GM12878 (cell line): ENCODE data around the gene LMOD3. TPM values are rescaled to one million over a fixed set of nuclear protein-coding genes. Genes with fewer than 3 reads are reported as not detected.

Experiments
- ATAC-seq: fragments of 200-7000 bp; cut with Tn5 transposase; 3 replicates; pipeline ENCODE4 v1.9.1; 2020; ENCODE audit warnings: mild to moderate bottlenecking, moderate library complexity
- BruUV-seq: library from RNA; stranded (reverse); fragments of 400-500 nt; replicated peaks from 2 replicates; lab custom pipeline; 2021; lab: Mats Ljungman, UMichigan
- CTCF ChIA-PET: fragments of 300-600 bp; sonication (Branson Sonifier 250); formaldehyde crosslinking; extraction: SDS; loops from one replicate; lab custom pipeline; 2021; ENCODE audit warnings: inconsistent platforms; lab: Yijun Ruan, JAX
- POLR2A ChIA-PET: fragments of 350-600 bp; formaldehyde crosslinking; extraction: SDS; loops from one replicate; lab custom pipeline; 2021; ENCODE audit warnings: inconsistent platforms; lab: Charles Lee
- RAD21 ChIA-PET: fragments of 300-600 bp; sonication (Branson Sonifier 250); formaldehyde crosslinking; loops from one replicate; lab custom pipeline; 2023; ENCODE audit warnings: antibody characterized with exemption; ENCODE audit not compliant: unreplicated experiment; lab: Charles Lee
- SMC1A ChIA-PET: fragments of 300-600 bp; sonication (Branson Sonifier 250); formaldehyde crosslinking; loops from one replicate; lab custom pipeline; 2023; ENCODE audit not compliant: unreplicated experiment, uncharacterized antibody; lab: Charles Lee
- DNase-seq: peaks from one replicate; pipeline ENCODE4 v3.0.0-alpha.2; 2011; ENCODE audit warnings: low read depth, low spot score
- FAIRE-seq: peaks from 3 replicates; lab custom pipeline; 2011; peaks lifted over from hg19 to GRCh38; lab: Jason Lieb, UNC
- H2AFZ ChIP-seq: 2 replicates; pipeline ENCODE4 v1.6.0; 2011; ENCODE audit warnings: low read depth, low read length, control low read depth; ENCODE audit not compliant: control insufficient read depth
- H3K27ac ChIP-seq: 2 replicates; pipeline ENCODE4 v1.5.1; 2011; ENCODE audit warnings: control low read depth; ENCODE audit not compliant: control insufficient read depth, insufficient read depth
- H3K27me3 ChIP-seq, 2 experiments: replicated peaks in 1 of 2; 2 replicates each; pipeline versions ENCODE4 v1.6.0 to v1.6.1; 2011; ENCODE audit warnings: low read length in 1 of 2; ENCODE audit not compliant: control insufficient read depth in 2 of 2, insufficient read depth in 2 of 2
- H3K36me3 ChIP-seq, 2 experiments: 2 replicates each; pipeline ENCODE4 v1.5.1; 2011; ENCODE audit warnings: low read length in 1 of 2; ENCODE audit not compliant: control insufficient read depth in 2 of 2, insufficient read depth in 2 of 2
- H3K4me1 ChIP-seq: 2 replicates; pipeline ENCODE4 v1.6.1; 2011; ENCODE audit warnings: mild to moderate bottlenecking, low read length, moderate library complexity, mixed read lengths; ENCODE audit not compliant: control insufficient read depth, insufficient read depth
- H3K4me2 ChIP-seq: 2 replicates; pipeline ENCODE4 v1.6.0; 2011; ENCODE audit warnings: control low read depth; ENCODE audit not compliant: control insufficient read depth, insufficient read depth
- H3K4me3 ChIP-seq: fragments of 200-600 bp; sonication (generic); 2 replicates; pipeline ENCODE4 v1.5.1; 2016
- H3K79me2 ChIP-seq: 2 replicates; pipeline ENCODE4 v1.6.0; 2011; ENCODE audit warnings: low read length; ENCODE audit not compliant: control insufficient read depth, insufficient read depth
- H3K9ac ChIP-seq: 2 replicates; pipeline ENCODE4 v1.8.0; 2011; ENCODE audit warnings: low read length, control low read depth, mixed read lengths; ENCODE audit not compliant: control insufficient read depth, insufficient read depth
- H3K9me3 ChIP-seq: replicated peaks from 3 replicates; pipeline ENCODE4 v1.5.1; 2011; ENCODE audit warnings: mild to moderate bottlenecking, low read length; ENCODE audit not compliant: control insufficient read depth, insufficient read depth
- H4K20me1 ChIP-seq: 2 replicates; pipeline ENCODE4 v1.6.0; 2011; ENCODE audit not compliant: control insufficient read depth, insufficient read depth
- CREB1 ChIP-seq: IDR thresholded peaks from 2 replicates; pipeline ENCODE4 v1.6.1; 2012; ENCODE audit warnings: low read depth, mild to moderate bottlenecking, inconsistent platforms
- CREM ChIP-seq: IDR thresholded peaks from 2 replicates; pipeline ENCODE4 v1.6.1; 2014; ENCODE audit warnings: antibody characterized with exemption, low read depth
- EZH2 ChIP-seq: IDR thresholded peaks from 2 replicates; pipeline ENCODE4 v1.6.1; 2012; ENCODE audit warnings: low read depth, mild to moderate bottlenecking, control low read depth, inconsistent platforms, low read length, borderline replicate concordance; ENCODE audit not compliant: control insufficient read depth
- GATAD2B ChIP-seq: fragments of 450-650 bp; conservative IDR thresholded peaks from 2 replicates; pipeline ENCODE4 v1.6.1; 2017; ENCODE audit warnings: low read depth, mild to moderate bottlenecking, moderate library complexity
- IKZF1 ChIP-seq: fragments of 450-650 bp; conservative IDR thresholded peaks from 2 replicates; pipeline ENCODE4 v1.6.1; 2017; ENCODE audit warnings: antibody characterized with exemption, mild to moderate bottlenecking
- IRF5 ChIP-seq: fragments of 450-650 bp; IDR thresholded peaks from 2 replicates; pipeline ENCODE4 v1.6.1; 2017; ENCODE audit warnings: borderline replicate concordance
- JUND ChIP-seq: IDR thresholded peaks from 2 replicates; pipeline ENCODE4 v1.6.1; 2012; ENCODE audit warnings: low read depth, mild to moderate bottlenecking, low read length, improper control_type of control experiment, moderate library complexity
- MEF2B ChIP-seq: fragments of 450-650 bp; IDR thresholded peaks from 2 replicates; pipeline ENCODE4 v1.6.1; 2018; ENCODE audit warnings: mild to moderate bottlenecking, moderate library complexity; ENCODE audit not compliant: partially characterized antibody, poor library complexity, severe bottlenecking
- NRF1 ChIP-seq: conservative IDR thresholded peaks from 2 replicates; pipeline ENCODE4 v1.6.1; 2011; ENCODE audit warnings: mild to moderate bottlenecking, low read depth, low read length, improper control_type of control experiment
- POLR2A ChIP-seq: IDR thresholded peaks from 2 replicates; pipeline ENCODE4 v1.6.1; 2011; ENCODE audit warnings: low read depth, mild to moderate bottlenecking, low read length
- RAD51 ChIP-seq: fragments of 450-650 bp; IDR thresholded peaks from 2 replicates; pipeline ENCODE4 v1.6.1; 2016; ENCODE audit warnings: moderate library complexity, mild to moderate bottlenecking, inconsistent platforms
- RELA ChIP-seq: fragments of 450-650 bp; IDR thresholded peaks from 2 replicates; pipeline ENCODE4 v1.8.0; 2014; ENCODE audit warnings: borderline replicate concordance; ENCODE audit not compliant: partially characterized antibody
- SMAD1 ChIP-seq: fragments of 450-650 bp; IDR thresholded peaks from 2 replicates; pipeline ENCODE4 v1.6.1; 2018; ENCODE audit warnings: mild to moderate bottlenecking, low read depth; ENCODE audit not compliant: partially characterized antibody
- SREBF2 ChIP-seq: IDR thresholded peaks from 2 replicates; pipeline ENCODE4 v1.6.1; 2012; ENCODE audit warnings: mild to moderate bottlenecking, low read length
- SRF ChIP-seq, 2 experiments: IDR thresholded peaks; 2 replicates each; pipeline ENCODE4 v1.6.1; 2011; ENCODE audit warnings: low read depth in 2 of 2, low read length in 2 of 2, mild to moderate bottlenecking in 1 of 2, moderate library complexity in 1 of 2
- TAF1 ChIP-seq: IDR thresholded peaks from 2 replicates; pipeline ENCODE4 v1.6.1; 2011; ENCODE audit warnings: mild to moderate bottlenecking, low read depth, low read length, borderline replicate concordance
- TCF7 ChIP-seq: IDR thresholded peaks from 2 replicates; pipeline ENCODE4 v1.6.1; 2014; ENCODE audit warnings: antibody characterized with exemption, borderline replicate concordance
- ZNF274 ChIP-seq: IDR thresholded peaks from one replicate; pipeline ENCODE4 v1.8.0; 2011; ENCODE audit not compliant: insufficient read length, insufficient read depth
- WGBS: methylation state at CpG from one replicate; pipeline ENCODE4 v1.1.6; 2016; ENCODE audit warnings: low lambda C conversion rate; ENCODE audit not compliant: insufficient replicate concordance, insufficient coverage; ENCODE audit errors: missing lambda C conversion rate; 5-methylcytosine and 5-hydroxymethylcytosine counted together
- in situ Hi-C: fragments of 300-500 bp; cut with MboI; formaldehyde crosslinking; loops from 9 replicates; pipeline ENCODE4 v1.14.3; 2018; ENCODE audit warnings: mixed read lengths
- intact Hi-C: fragments of 100-400 bp; cut with micrococcal nuclease; formaldehyde crosslinking; loops from one replicate; pipeline ENCODE4 v1.14.2; 2022; ENCODE audit not compliant: unreplicated experiment
- polyA plus RNA-seq, 11 experiments: library from polyadenylated mRNA; depleted of rRNA in 4 of 11; unstranded in 6 of 11; stranded (reverse) in 5 of 11; fragments of >200 nt; fragmentation: Nextera tagmentation in 4 of 11; fragmentation: Illumina TruSeq in 1 of 11; extraction: Ambion mirVana in 4 of 11; extraction: Trizol in 1 of 11; gene quantifications; 1 replicate in 1 of 11; 2 replicates in 10 of 11; pipeline versions ENCODE4 v1.2.1 to v1.2.3, GENCODE V29; 2011 to 2016; ENCODE audit warnings: inconsistent platforms in 2 of 11, missing spikeins in 2 of 11, low read depth in 1 of 11
- total RNA-seq, 4 experiments: library from RNA; depleted of rRNA in 3 of 4; stranded (reverse); fragments of >200 nt in 3 of 4; fragmentation: Illumina TruSeq in 1 of 4; extraction: Trizol in 1 of 4; gene quantifications; 2 replicates each; pipeline versions ENCODE4 v1.2.1 to v1.2.3, GENCODE V29; 2013 to 2021
- TF ChIP-seq, protein P1 (sequence below): IDR thresholded peaks from 2 replicates; pipeline ENCODE4 v1.6.1; 2011; ENCODE audit warnings: borderline replicate concordance, low read depth, mild to moderate bottlenecking, moderate library complexity, mixed read lengths, low read length; ENCODE audit not compliant: insufficient read depth; ENCODE audit errors: extremely low read length

Gene LMOD3
- total and polyA plus RNA-seq, 10 of the 15 experiments (the other 5 are each of a cell fraction or from before 2014, with no cell fraction given) = 0.04 to 0.20 (median 0.09) TPM; not detected in 1

- Histone ChIP-seq H3K36me3 (no peaks in the 10 kb centered on the region), H3K4me3 (no peak overlapping the region), H3K9ac (no peak overlapping the region), H4K20me1 (no peaks in the 10 kb centered on the region), H3K27ac (no peak overlapping the region), H3K4me2 (no peak overlapping the region), H3K9me3 (no peaks in the 10 kb centered on the region), H3K79me2 (no peaks in the 10 kb centered on the region), H2AFZ (no peak overlapping the region), H3K4me1 (no peaks in the 10 kb centered on the region), H3K27me3 (no peaks in the 10 kb centered on the region)
- CTCF ChIA-PET = interaction anchor here (1.1 to 1.6 kb wide), 2 partner anchors 21 to 191 kb away, joined by 3 to 5 read pairs; no protein-coding TSS in a partner anchor
- FAIRE-seq = no peak
- no peak for ATAC-seq
- SMC1A ChIA-PET = no interaction called here
- WGBS = 61% methylated on average over 2 of the region's 2 CpGs
- no TSS peak for BruUV-seq
- no peak for TF ChIP-seq RELA
- no peak for TF ChIP-seq SRF (IDR thresholded peaks at IDR 0.05; ENCODE audit: low read depth in 2 of 2, low read length in 2 of 2)
- no peak for TF ChIP-seq TCF7
- TF ChIP-seq JUND = no peak
- TF ChIP-seq SREBF2 = no peak
- TF ChIP-seq GATAD2B = no peak
- no peak for TF ChIP-seq POLR2A
- no peak for TF ChIP-seq MEF2B
- TF ChIP-seq CREB1 = no peak
- TF ChIP-seq IRF5 = no peak
- no peak for TF ChIP-seq RAD51
- TF ChIP-seq CREM = no peak
- no peak for TF ChIP-seq IKZF1
- no peak for TF ChIP-seq SMAD1
- TF ChIP-seq, protein P1, sequence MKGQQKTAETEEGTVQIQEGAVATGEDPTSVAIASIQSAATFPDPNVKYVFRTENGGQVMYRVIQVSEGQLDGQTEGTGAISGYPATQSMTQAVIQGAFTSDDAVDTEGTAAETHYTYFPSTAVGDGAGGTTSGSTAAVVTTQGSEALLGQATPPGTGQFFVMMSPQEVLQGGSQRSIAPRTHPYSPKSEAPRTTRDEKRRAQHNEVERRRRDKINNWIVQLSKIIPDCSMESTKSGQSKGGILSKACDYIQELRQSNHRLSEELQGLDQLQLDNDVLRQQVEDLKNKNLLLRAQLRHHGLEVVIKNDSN = no peak
- TF ChIP-seq EZH2 = no peak
- TF ChIP-seq TAF1 = no peak
- TF ChIP-seq ZNF274 = no peak
- no peak for TF ChIP-seq NRF1
- in situ Hi-C loops (no loop called here), intact Hi-C loops (no loop called here)
- RAD21 ChIA-PET = interaction anchor here (1.0 kb wide), 1 partner anchor 68 kb away, joined by 3 read pairs; no protein-coding TSS in a partner anchor
- POLR2A ChIA-PET = no interaction called here
- no peak for DNase-seq
These were observed 6.7 kb downstream of the LMOD3 start for GRCh38 chr3:69115731-69116130.
